Transverse colon (tissue), 4 donors: ENCODE data around the gene SUB1. TPM values are rescaled to one million over a fixed set of nuclear protein-coding genes. Genes with fewer than 3 reads are reported as not detected.
"Not testable (repeated sequence)": the region's sequence is repeated elsewhere in the genome, so short reads cannot be mapped to it uniquely, and the experiment has no call there.

ENCODE experiments used
- DNase-seq: peaks from one replicate; pipeline ENCODE4 v3.0.0-alpha.2; 2019
- H3K27ac ChIP-seq, 4 donors: fragments of 200-600 bp; sonication (generic); 2 replicates each; pipeline ENCODE4 v1.5.1; 2016 to 2018; ENCODE audit warnings: inconsistent platforms in 4 of 4
- H3K27me3 ChIP-seq: fragments of 200-600 bp; sonication (generic); 2 replicates; pipeline ENCODE4 v1.5.1; 2017; ENCODE audit warnings: inconsistent platforms
- H3K36me3 ChIP-seq, 4 donors: fragments of 200-600 bp; sonication (generic); 2 replicates each; pipeline ENCODE4 v1.5.1; 2017 to 2019; ENCODE audit warnings: inconsistent platforms in 4 of 4
- H3K4me1 ChIP-seq, 4 donors: fragments of 200-600 bp; sonication (generic); 2 replicates each; pipeline ENCODE4 v1.5.1; 2017 to 2020; ENCODE audit warnings: inconsistent platforms in 4 of 4
- H3K4me3 ChIP-seq, 4 donors: fragments of 200-600 bp; sonication (generic); 1 replicate in 1 of 4; 2 replicates in 3 of 4; pipeline versions ENCODE4 v1.5.1 to v1.6.1; 2017 to 2019; ENCODE audit warnings: inconsistent platforms in 4 of 4
- H3K9me3 ChIP-seq, 2 donors: fragments of 200-600 bp; sonication (generic); 2 replicates each; pipeline ENCODE4 v1.5.1; 2017 to 2019; ENCODE audit warnings: inconsistent platforms in 2 of 2
- CTCF ChIP-seq, 5 experiments: fragments of 200-600 bp in 3 of 5; fragments of 450-650 bp in 2 of 5; sonication (generic) in 3 of 5; IDR thresholded peaks; 1 replicate in 2 of 5; 2 replicates in 3 of 5; pipeline ENCODE4 v1.5.1; 2016 to 2017; ENCODE audit warnings: antibody characterized with exemption in 5 of 5, inconsistent platforms in 3 of 5, mild to moderate bottlenecking in 2 of 5, moderate library complexity in 1 of 5
- EP300 ChIP-seq: sonication (generic); formaldehyde crosslinking; IDR thresholded peaks from one replicate; pipeline ENCODE4 v1.6.1; 2017; ENCODE audit warnings: antibody characterized with exemption, low read depth
- POLR2A ChIP-seq: fragments of 450-650 bp; IDR thresholded peaks from one replicate; pipeline ENCODE4 v1.6.1; 2016; ENCODE audit warnings: antibody characterized with exemption, mild to moderate bottlenecking, moderate library complexity
- POLR2AphosphoS5 ChIP-seq, 3 donors: sonication (generic); formaldehyde crosslinking; IDR thresholded peaks; one replicate each; pipeline ENCODE4 v1.6.1; 2016; ENCODE audit warnings: antibody characterized with exemption in 3 of 3
- WGBS, 2 donors: methylation state at CpG; one replicate each; pipeline ENCODE4 v1.1.5; 2018; ENCODE audit warnings: low coverage in 1 of 2; 5-methylcytosine and 5-hydroxymethylcytosine counted together
- in situ Hi-C, 4 donors: fragments of 200-750 bp; cut with MboI; loops; one replicate each; pipeline versions ENCODE4 v1.15.0 to v1.15.1; 2017; ENCODE audit warnings: low sequenced_read_pairs in 3 of 4, low pct_ligation_motif_present in 1 of 4, low pct_unique_long_range_greater_than_20kb in 1 of 4
- intact Hi-C: fragments of 100-400 bp; cut with DNase I; formaldehyde crosslinking; loops from one replicate; pipeline ENCODE4 v1.15.1; 2023; ENCODE audit warnings: low total_unique reads
- total RNA-seq, 4 donors: library from RNA; depleted of rRNA; stranded (reverse); fragments of >200 nt; gene quantifications; one replicate each; pipeline ENCODE4 v1.1.0, GENCODE V29; 2016

Gene SUB1
- total RNA-seq, 4 donors from 2014 or later, result 30.3 to 126 (median 78.8) TPM

- 43 to 50% methylated on average over 1 of the region's 1 CpG for WGBS, 2 donors
- Histone ChIP-seq H3K4me1 (peaks cover 0 to 9% (median 2%) of the 10 kb centered on the region in 4 donors), H3K27ac (peak overlapping the region in 1 of 4 donors; percentile 33), H3K36me3 (no peaks in the 10 kb centered on the region), H3K9me3 (no peaks in the 10 kb centered on the region), H3K4me3 (no peak overlapping the region), H3K27me3 (no peaks in the 10 kb centered on the region)
- intact Hi-C loops, result no loop called here
- no peak for TF ChIP-seq EP300
- no peak for TF ChIP-seq CTCF (IDR thresholded peaks at IDR 0.05)
- no peak for TF ChIP-seq POLR2AphosphoS5 (IDR thresholded peaks at IDR 0.05)
- no peak for TF ChIP-seq POLR2A
- DNase-seq, result no peak
- in situ Hi-C loops, result no loop called here
These were observed 20.2 kb upstream of the SUB1 start for GRCh38 chr5:32565145-32565544.

GRCh38 chr5:32566319-32567111 lies 18.8 kb upstream of the SUB1 start:
- Histone ChIP-seq H3K4me1 (peaks cover 0 to 9% (median 2%) of the 10 kb centered on the region in 4 donors), H3K27ac (no peak overlapping the region), H3K36me3 (no peaks in the 10 kb centered on the region), H3K27me3 (no peaks in the 10 kb centered on the region), H3K4me3 (no peak overlapping the region), H3K9me3 (no peaks in the 10 kb centered on the region)
- 88% methylated on average over 3 of the region's 3 CpGs for WGBS, 2 donors
- no peak for DNase-seq
- in situ Hi-C loops (no loop called here), intact Hi-C loops (no loop called here)
- TF ChIP-seq CTCF (IDR thresholded peaks at IDR 0.05), result no peak
- TF ChIP-seq EP300, result no peak
- no peak for TF ChIP-seq POLR2A
- no peak for TF ChIP-seq POLR2AphosphoS5 (IDR thresholded peaks at IDR 0.05)

DNA sequence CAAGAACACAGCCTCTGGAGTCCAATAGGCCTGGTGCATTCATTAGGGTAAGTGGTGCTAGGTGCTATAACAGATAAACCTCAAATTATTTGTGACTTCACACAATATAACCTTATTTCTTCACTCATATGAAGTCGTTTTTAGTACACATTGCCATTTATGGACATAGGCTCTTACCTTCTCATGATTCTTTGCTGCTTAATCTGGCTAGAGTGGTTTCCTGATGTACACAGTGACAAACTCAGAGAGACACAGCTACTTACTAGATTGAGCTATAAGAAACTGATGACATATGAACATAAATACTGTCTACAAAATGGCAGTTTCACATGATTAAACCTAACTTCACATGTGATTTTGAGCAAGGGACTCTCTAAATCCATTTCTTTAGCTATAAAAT lies 14.2 kb upstream of the SUB1 start:
- TF ChIP-seq POLR2AphosphoS5 (IDR thresholded peaks at IDR 0.05) (no peak), CTCF (IDR thresholded peaks at IDR 0.05) (no peak), EP300 (no peak), POLR2A (no peak)
- intact Hi-C loops, result no loop called here
- no peak overlapping the region for H3K27ac ChIP-seq
- DNase-seq, result no peak
- H3K9me3 ChIP-seq, result no peaks in the 10 kb centered on the region
- H3K36me3 ChIP-seq, result no peaks in the 10 kb centered on the region
- in situ Hi-C loops, result no loop called here
- no peaks in the 10 kb centered on the region for H3K27me3 ChIP-seq
- 83% methylated on average over 1 of the region's 1 CpG for WGBS, 2 donors
- peaks cover 0 to 7% (median 0%) of the 10 kb centered on the region in 4 donors for H3K4me1 ChIP-seq
- no peak overlapping the region for H3K4me3 ChIP-seq

DNA sequence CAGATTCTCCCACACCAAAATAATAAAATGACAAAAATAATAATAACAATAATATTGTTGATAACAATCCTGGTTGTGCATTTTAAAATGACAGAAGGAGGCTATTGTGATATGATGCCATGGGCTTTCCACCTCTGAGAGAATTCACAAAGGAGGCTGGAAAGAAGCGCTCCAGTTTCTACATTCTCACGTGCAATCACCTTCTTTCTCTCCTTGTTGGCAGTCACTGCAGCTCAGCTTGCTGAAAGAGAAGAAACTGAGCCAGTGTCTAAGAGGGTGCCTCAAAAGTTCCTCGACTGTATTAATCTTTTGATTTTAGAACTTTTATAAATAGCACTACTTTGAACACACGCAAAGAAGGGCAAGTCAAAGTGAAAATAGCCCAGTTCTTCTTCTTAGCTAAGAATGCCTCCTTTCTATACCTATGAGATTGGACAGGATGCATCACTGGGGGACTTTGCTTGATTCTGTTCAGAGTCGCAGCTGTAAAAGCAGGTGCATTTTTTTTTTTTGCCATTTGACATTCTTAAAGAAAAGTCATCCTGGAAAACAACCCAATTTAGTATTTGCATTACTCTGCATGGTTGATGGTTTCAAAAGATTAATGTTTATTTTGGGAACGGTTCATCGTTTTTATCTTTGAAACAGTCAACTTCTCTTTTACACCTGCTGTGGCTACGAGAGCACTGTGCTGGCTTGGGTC lies 12.4 kb upstream of the SUB1 start:
- H3K36me3 ChIP-seq, result no peaks in the 10 kb centered on the region
- in situ Hi-C loops (no loop called here), intact Hi-C loops (no loop called here)
- DNase-seq, result no peak
- whole genome bisulfite sequencing, 2 donors, result 58 to 64% methylated on average over 6 to 8 of the region's 8 CpGs
- peak overlapping the region in 1 of 4 donors; percentile 32 for H3K27ac ChIP-seq
- TF ChIP-seq POLR2AphosphoS5 (IDR thresholded peaks at IDR 0.05) (no peak), CTCF (IDR thresholded peaks at IDR 0.05) (no peak), POLR2A (no peak), EP300 (no peak)
- H3K27me3 ChIP-seq, result no peaks in the 10 kb centered on the region
- H3K4me1 ChIP-seq, result peaks cover 0 to 7% (median 0%) of the 10 kb centered on the region in 4 donors
- no peaks in the 10 kb centered on the region for H3K9me3 ChIP-seq
- H3K4me3 ChIP-seq, result no peak overlapping the region

- H3K4me3 ChIP-seq, H3K27me3 ChIP-seq, intact Hi-C loops, in situ Hi-C loops, H3K36me3 ChIP-seq, DNase-seq, H3K9me3 ChIP-seq, H3K4me1 ChIP-seq: not testable (repeated sequence)
- H3K27ac ChIP-seq, result peak overlapping the region in 1 of 4 donors; percentile 32
- 82 to 88% methylated on average over 1 to 3 of the region's 3 CpGs for WGBS, 2 donors
These were observed 11.9 kb upstream of the SUB1 start for GRCh38 chr5:32573481-32573854.
